HepG2 (cell line): Measurements from ENCODE around the gene STOML3. TPM values are rescaled to one million over a fixed set of nuclear protein-coding genes. Genes with fewer than 3 reads are reported as not detected.

ENCODE experiments used
- ATAC-seq: fragments of 200-7000 bp; cut with Tn5 transposase; 3 replicates; pipeline ENCODE4 v1.9.1; 2020; ENCODE audit warnings: mild to moderate bottlenecking, moderate library complexity
- BruUV-seq: library from RNA; stranded (reverse); fragments of 400-500 nt; replicated peaks from 2 replicates; lab custom pipeline; 2021; lab: Mats Ljungman, UMichigan
- CTCF ChIA-PET: fragments of 300-600 bp; formaldehyde crosslinking; extraction: SDS; loops from one replicate; lab custom pipeline; 2021; ENCODE audit warnings: low total read pairs, inconsistent platforms, low intra/inter-chr PET ratio; lab: Yijun Ruan, JAX
- POLR2A ChIA-PET: fragments of 350-600 bp; sonication (Branson Sonifier 250); formaldehyde crosslinking; loops from one replicate; lab custom pipeline; 2020; ENCODE audit warnings: antibody characterized with exemption, inconsistent platforms; lab: Yijun Ruan, JAX
- DNase-seq: peaks from one replicate; pipeline ENCODE4 v3.0.0-alpha.2; 2015; ENCODE audit warnings: low spot score
- FAIRE-seq: peaks from 3 replicates; lab custom pipeline; 2011; peaks lifted over from hg19 to GRCh38; lab: Jason Lieb, UNC
- H2AFZ ChIP-seq: one replicate; pipeline ENCODE4 v1.6.1; 2011; ENCODE audit warnings: low read length, inconsistent platforms
- H3K27ac ChIP-seq: fragments of 300-600 bp; 3 replicates; pipeline ENCODE4 v1.8.0; 2011; ENCODE audit warnings: mixed run types, mild to moderate bottlenecking, mixed read lengths, low read length, inconsistent platforms; ENCODE audit not compliant: insufficient read depth; ENCODE audit errors: extremely low read length
- H3K27me3 ChIP-seq, 2 experiments: fragments of 200-600 bp in 1 of 2; 2 replicates in 1 of 2; 3 replicates in 1 of 2; pipeline versions ENCODE4 v1.6.0 to v1.8.0; 2011; ENCODE audit warnings: low read length in 2 of 2, mild to moderate bottlenecking in 2 of 2, moderate library complexity in 2 of 2, inconsistent platforms in 1 of 2; ENCODE audit not compliant: insufficient read depth in 2 of 2, control insufficient read depth in 1 of 2
- H3K36me3 ChIP-seq, 2 experiments: fragments of 200-600 bp in 1 of 2; replicated peaks in 1 of 2; 2 replicates in 1 of 2; 3 replicates in 1 of 2; pipeline versions ENCODE4 v1.5.1 to v1.8.0; 2011; ENCODE audit warnings: low read length in 2 of 2, inconsistent platforms in 1 of 2; ENCODE audit not compliant: insufficient read depth in 2 of 2, control insufficient read depth in 1 of 2
- H3K4me1 ChIP-seq: 2 replicates; pipeline ENCODE4 v1.5.1; 2012; ENCODE audit warnings: low read length, inconsistent platforms; ENCODE audit not compliant: insufficient read depth
- H3K4me2 ChIP-seq: 2 replicates; pipeline ENCODE4 v1.6.0; 2011; ENCODE audit warnings: low read depth, low read length, inconsistent platforms
- H3K4me3 ChIP-seq, 3 experiments: fragments of 200-600 bp in 1 of 3; sonication (generic), shearing (Covaris generic) in 1 of 3; replicated peaks in 1 of 3; 2 replicates each; pipeline ENCODE4 v1.5.1; 2011 to 2016; ENCODE audit warnings: low read length in 3 of 3, inconsistent platforms in 2 of 3, low read depth in 2 of 3, mild to moderate bottlenecking in 2 of 3, control low read depth in 1 of 3, mixed read lengths in 1 of 3; ENCODE audit not compliant: insufficient read depth in 1 of 3
- H3K79me2 ChIP-seq: one replicate; pipeline ENCODE4 v1.6.1; 2011; ENCODE audit warnings: low read length, inconsistent platforms; ENCODE audit not compliant: insufficient read depth
- H3K9ac ChIP-seq: 2 replicates; pipeline ENCODE4 v1.6.0; 2011; ENCODE audit warnings: mild to moderate bottlenecking, low read depth, low read length, inconsistent platforms; ENCODE audit not compliant: insufficient read depth
- H3K9me3 ChIP-seq: 2 replicates; pipeline ENCODE4 v1.5.1; 2012; ENCODE audit warnings: mild to moderate bottlenecking, low read length
- H4K20me1 ChIP-seq: 2 replicates; pipeline ENCODE4 v1.6.0; 2011; ENCODE audit warnings: inconsistent platforms, mild to moderate bottlenecking, low read length, moderate library complexity; ENCODE audit not compliant: insufficient read depth
- CEBPB ChIP-seq: IDR thresholded peaks from 2 replicates; pipeline ENCODE4 v1.6.1; 2011; ENCODE audit warnings: low read depth, low read length, improper control_type of control experiment, borderline replicate concordance
- CEBPG ChIP-seq: IDR thresholded peaks from 2 replicates; pipeline ENCODE4 v1.6.1; 2016
- ETV5 ChIP-seq: IDR thresholded peaks from 2 replicates; pipeline ENCODE4 v1.6.1; 2018; ENCODE audit warnings: missing biosample characterization, missing genetic modification reagents, inconsistent platforms, borderline replicate concordance
- GABPA ChIP-seq, 2 experiments: IDR thresholded peaks; 2 replicates each; pipeline ENCODE4 v1.6.1; 2011 to 2016; ENCODE audit warnings: low read depth in 2 of 2, low read length in 1 of 2, missing biosample characterization in 1 of 2, missing genetic modification characterization in 1 of 2
- GATAD2A ChIP-seq: IDR thresholded peaks from 2 replicates; pipeline ENCODE4 v1.6.1; 2016
- HNF4A ChIP-seq: sonication (generic); formaldehyde crosslinking; IDR thresholded peaks from 2 replicates; pipeline ENCODE4 v1.4.0; 2020; ENCODE audit warnings: missing genetic modification reagents
- MAFK ChIP-seq, 2 experiments: IDR thresholded peaks in 1 of 2; conservative IDR thresholded peaks in 1 of 2; 2 replicates each; pipeline ENCODE4 v1.6.1; 2011; ENCODE audit warnings: improper control_type of control experiment in 2 of 2, low read length in 2 of 2
- MATR3 ChIP-seq: sonication (generic); formaldehyde crosslinking; IDR thresholded peaks from 2 replicates; pipeline ENCODE4 v1.4.0; 2020; ENCODE audit warnings: missing genetic modification reagents
- MTF1 ChIP-seq: sonication (generic); formaldehyde crosslinking; IDR thresholded peaks from 2 replicates; pipeline ENCODE4 v1.5.0; 2020; ENCODE audit warnings: missing genetic modification reagents
- NCOR1 ChIP-seq: fragments of 200-600 bp; sonication (generic); IDR thresholded peaks from 2 replicates; pipeline ENCODE4 v1.7.0; 2017; ENCODE audit warnings: antibody characterized with exemption, low read length, borderline replicate concordance
- SOX13 ChIP-seq, 3 experiments: fragments of 450-650 bp in 1 of 3; sonication (generic) in 1 of 3; formaldehyde crosslinking in 1 of 3; IDR thresholded peaks in 2 of 3; conservative IDR thresholded peaks in 1 of 3; 2 replicates each; pipeline versions ENCODE4 v1.5.0 to v1.6.1; 2016 to 2020; ENCODE audit warnings: antibody characterized with exemption in 1 of 3, mild to moderate bottlenecking in 1 of 3, missing compliant biosample characterization in 1 of 3, missing genetic modification reagents in 1 of 3, moderate library complexity in 1 of 3
- SOX5 ChIP-seq: IDR thresholded peaks from 2 replicates; pipeline ENCODE4 v1.6.1; 2016; ENCODE audit warnings: borderline replicate concordance
- ZNF296 ChIP-seq: sonication (generic); formaldehyde crosslinking; conservative IDR thresholded peaks from 2 replicates; pipeline ENCODE4 v1.5.0; 2020; ENCODE audit warnings: mild to moderate bottlenecking, missing genetic modification reagents
- ZNF335 ChIP-seq: sonication (generic); formaldehyde crosslinking; IDR thresholded peaks from 2 replicates; pipeline ENCODE4 v1.4.0; 2020; ENCODE audit warnings: missing genetic modification reagents
- ZNF546 ChIP-seq: sonication (generic); formaldehyde crosslinking; conservative IDR thresholded peaks from 2 replicates; pipeline ENCODE4 v1.8.1; 2023; ENCODE audit warnings: mild to moderate bottlenecking, missing genetic modification reagents
- ZZZ3 ChIP-seq: sonication (generic); formaldehyde crosslinking; IDR thresholded peaks from 2 replicates; pipeline ENCODE4 v1.4.0; 2020; ENCODE audit warnings: missing genetic modification reagents, mild to moderate bottlenecking, borderline replicate concordance
- WGBS: methylation state at CpG from one replicate; pipeline ENCODE4 v1.1.6; 2017; ENCODE audit warnings: low lambda C conversion rate; 5-methylcytosine and 5-hydroxymethylcytosine counted together
- in situ Hi-C: cut with HindIII; loops from 2 replicates; pipeline ENCODE4 v1.10.0; 2017; ENCODE audit warnings: low pct_unique_long_range_greater_than_20kb; ENCODE audit not compliant: extremely low pct_ligation_motif_present
- intact Hi-C: fragments of 100-400 bp; cut with micrococcal nuclease; formaldehyde crosslinking; loops from one replicate; pipeline ENCODE4 v1.10.0; 2022; ENCODE audit not compliant: unreplicated experiment
- polyA plus RNA-seq, 8 experiments: library from polyadenylated mRNA; depleted of rRNA in 3 of 8; stranded (reverse) in 7 of 8; unstranded in 1 of 8; fragments of >200 nt; fragmentation: Illumina TruSeq in 4 of 8; extraction: Trizol in 4 of 8; gene quantifications; 2 replicates each; pipeline versions ENCODE4 v1.2.1 to v1.2.3, GENCODE V29; 2011 to 2016; ENCODE audit warnings: low read depth in 4 of 8, missing spikeins in 1 of 8, mixed read lengths in 1 of 8; ENCODE audit not compliant: insufficient read depth in 1 of 8
- total RNA-seq, 5 experiments: library from RNA; depleted of rRNA; stranded (reverse); fragments of >200 nt; fragmentation: Illumina TruSeq; extraction: Trizol; gene quantifications; 2 replicates each; pipeline ENCODE4 v1.2.3, GENCODE V29; 2016; ENCODE audit warnings: low read depth in 1 of 5
- TF ChIP-seq, protein P1 (sequence below): sonication (generic); formaldehyde crosslinking; IDR thresholded peaks from 2 replicates; pipeline ENCODE4 v1.4.0; 2020; ENCODE audit warnings: missing genetic modification reagents
- TF ChIP-seq, protein P2 (sequence below): sonication (generic); formaldehyde crosslinking; IDR thresholded peaks from 2 replicates; pipeline ENCODE4 v1.4.0; 2020; ENCODE audit warnings: missing genetic modification reagents

STOML3 gene
- total and polyA plus RNA-seq, 2 of the 13 experiments (the other 11 are each of a cell fraction or from before 2014, with no cell fraction given), result not detected

DNA sequence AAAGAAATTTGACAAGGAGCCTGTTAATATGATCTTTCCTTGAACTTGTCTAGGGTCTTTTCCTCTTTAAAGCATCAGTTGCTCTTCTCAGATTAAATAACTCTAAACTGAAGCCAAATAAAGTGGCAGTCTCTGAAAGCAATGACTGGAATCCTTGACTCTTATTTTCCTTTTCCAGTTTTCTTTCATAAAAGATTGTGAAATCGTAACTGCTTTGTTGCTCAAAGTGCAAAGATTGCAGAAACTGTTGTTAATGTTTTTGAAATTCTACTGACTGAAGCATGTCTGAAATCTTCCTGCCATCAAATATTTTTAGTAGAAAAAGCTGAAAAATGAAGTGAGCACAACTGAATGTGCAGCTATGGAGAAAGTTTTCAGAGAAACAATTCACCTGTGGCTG, 49.6 kb upstream of the STOML3 start:
- in situ Hi-C loops, result no loop called here
- 20% methylated on average over 1 of the region's 1 CpG for WGBS
- H3K9ac ChIP-seq, result no peak overlapping the region; the same call in 1 of the 2 replicates
- H2AFZ ChIP-seq, result no peak overlapping the region
- H3K4me2 ChIP-seq, result peak overlapping the region; percentile 41
- H3K4me1 ChIP-seq, result peaks cover 25% of the 10 kb centered on the region
- H3K79me2 ChIP-seq, result peaks cover 37% of the 10 kb centered on the region
- peak overlapping the region; percentile 18 for H3K27ac ChIP-seq
- ChIA-PET POLR2A (no interaction called here), CTCF (no interaction called here)
- intact Hi-C loops, result no loop called here
- no peak for TF ChIP-seq MTF1
- TF ChIP-seq, protein P1, sequence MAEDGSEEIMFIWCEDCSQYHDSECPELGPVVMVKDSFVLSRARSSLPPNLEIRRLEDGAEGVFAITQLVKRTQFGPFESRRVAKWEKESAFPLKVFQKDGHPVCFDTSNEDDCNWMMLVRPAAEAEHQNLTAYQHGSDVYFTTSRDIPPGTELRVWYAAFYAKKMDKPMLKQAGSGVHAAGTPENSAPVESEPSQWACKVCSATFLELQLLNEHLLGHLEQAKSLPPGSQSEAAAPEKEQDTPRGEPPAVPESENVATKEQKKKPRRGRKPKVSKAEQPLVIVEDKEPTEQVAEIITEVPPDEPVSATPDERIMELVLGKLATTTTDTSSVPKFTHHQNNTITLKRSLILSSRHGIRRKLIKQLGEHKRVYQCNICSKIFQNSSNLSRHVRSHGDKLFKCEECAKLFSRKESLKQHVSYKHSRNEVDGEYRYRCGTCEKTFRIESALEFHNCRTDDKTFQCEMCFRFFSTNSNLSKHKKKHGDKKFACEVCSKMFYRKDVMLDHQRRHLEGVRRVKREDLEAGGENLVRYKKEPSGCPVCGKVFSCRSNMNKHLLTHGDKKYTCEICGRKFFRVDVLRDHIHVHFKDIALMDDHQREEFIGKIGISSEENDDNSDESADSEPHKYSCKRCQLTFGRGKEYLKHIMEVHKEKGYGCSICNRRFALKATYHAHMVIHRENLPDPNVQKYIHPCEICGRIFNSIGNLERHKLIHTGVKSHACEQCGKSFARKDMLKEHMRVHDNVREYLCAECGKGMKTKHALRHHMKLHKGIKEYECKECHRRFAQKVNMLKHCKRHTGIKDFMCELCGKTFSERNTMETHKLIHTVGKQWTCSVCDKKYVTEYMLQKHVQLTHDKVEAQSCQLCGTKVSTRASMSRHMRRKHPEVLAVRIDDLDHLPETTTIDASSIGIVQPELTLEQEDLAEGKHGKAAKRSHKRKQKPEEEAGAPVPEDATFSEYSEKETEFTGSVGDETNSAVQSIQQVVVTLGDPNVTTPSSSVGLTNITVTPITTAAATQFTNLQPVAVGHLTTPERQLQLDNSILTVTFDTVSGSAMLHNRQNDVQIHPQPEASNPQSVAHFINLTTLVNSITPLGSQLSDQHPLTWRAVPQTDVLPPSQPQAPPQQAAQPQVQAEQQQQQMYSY, result no peak
- TF ChIP-seq ETV5 (CRISPR knock-in tag), result no peak
- peak; percentile 49 for TF ChIP-seq GATAD2A (CRISPR knock-in tag)
- TF ChIP-seq SOX5 (CRISPR knock-in tag), result 0 out of 2 replicates have a peak, but pooled peaks have one; percentile 16
- TF ChIP-seq CEBPG (CRISPR knock-in tag), result peak; percentile 44
- peak; percentile 90 for TF ChIP-seq ZNF335 (CRISPR knock-in tag)
- TF ChIP-seq GABPA (IDR thresholded peaks at IDR 0.05; ENCODE audit: low read depth, low read length), result no peak
- no peak for TF ChIP-seq GABPA (CRISPR knock-in tag; IDR thresholded peaks at IDR 0.05; ENCODE audit: low read depth)
- TF ChIP-seq CEBPB, result peak; percentile 92
- TF ChIP-seq ZZZ3 (CRISPR knock-in tag), result no peak
- peak; percentile 69; the same call in 1 of the 2 replicates for TF ChIP-seq NCOR1
- TF ChIP-seq, protein P2, sequence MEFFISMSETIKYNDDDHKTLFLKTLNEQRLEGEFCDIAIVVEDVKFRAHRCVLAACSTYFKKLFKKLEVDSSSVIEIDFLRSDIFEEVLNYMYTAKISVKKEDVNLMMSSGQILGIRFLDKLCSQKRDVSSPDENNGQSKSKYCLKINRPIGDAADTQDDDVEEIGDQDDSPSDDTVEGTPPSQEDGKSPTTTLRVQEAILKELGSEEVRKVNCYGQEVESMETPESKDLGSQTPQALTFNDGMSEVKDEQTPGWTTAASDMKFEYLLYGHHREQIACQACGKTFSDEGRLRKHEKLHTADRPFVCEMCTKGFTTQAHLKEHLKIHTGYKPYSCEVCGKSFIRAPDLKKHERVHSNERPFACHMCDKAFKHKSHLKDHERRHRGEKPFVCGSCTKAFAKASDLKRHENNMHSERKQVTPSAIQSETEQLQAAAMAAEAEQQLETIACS, result no peak
- TF ChIP-seq ZNF546, result no peak
- TF ChIP-seq MAFK (conservative IDR thresholded peaks at IDR 0.05 in 1 of 2, IDR thresholded peaks at IDR 0.05 in 1 of 2; ENCODE audit: low read length in 2 of 2), result peak in 1 of 2 experiments; percentile 33; a peak in 1 of 4 replicates
- no peak for TF ChIP-seq ZNF296 (CRISPR knock-in tag)
- TF ChIP-seq MATR3 (CRISPR knock-in tag), result no peak
- TF ChIP-seq SOX13 (IDR thresholded peaks at IDR 0.05), result no peak
- peak in 1 of 2 experiments; percentile 34; a peak in 1 of 4 replicates for TF ChIP-seq SOX13 (CRISPR knock-in tag; conservative IDR thresholded peaks at IDR 0.05 in 1 of 2, IDR thresholded peaks at IDR 0.05 in 1 of 2)
- peak; percentile 51; the same call in 1 of the 2 replicates for TF ChIP-seq HNF4A
- H4K20me1 ChIP-seq, result no peaks in the 10 kb centered on the region
- ATAC-seq, result no peak
- no TSS peak for BruUV-seq
- no peak for FAIRE-seq
- H3K9me3 ChIP-seq, result no peaks in the 10 kb centered on the region
- H3K36me3 ChIP-seq, result no peaks in the 10 kb centered on the region
- peak; percentile 45 for DNase-seq
- no peak overlapping the region; a peak in 1 of 6 replicates for H3K4me3 ChIP-seq
- no peaks in the 10 kb centered on the region; a peak in 1 of 5 replicates for H3K27me3 ChIP-seq
